Measurements from ENCODE around the gene SLC45A1.
A peak's percentile ranks its signal among the peaks of the same experiment; 100 is the strongest.

Gene SLC45A1

DNA sequence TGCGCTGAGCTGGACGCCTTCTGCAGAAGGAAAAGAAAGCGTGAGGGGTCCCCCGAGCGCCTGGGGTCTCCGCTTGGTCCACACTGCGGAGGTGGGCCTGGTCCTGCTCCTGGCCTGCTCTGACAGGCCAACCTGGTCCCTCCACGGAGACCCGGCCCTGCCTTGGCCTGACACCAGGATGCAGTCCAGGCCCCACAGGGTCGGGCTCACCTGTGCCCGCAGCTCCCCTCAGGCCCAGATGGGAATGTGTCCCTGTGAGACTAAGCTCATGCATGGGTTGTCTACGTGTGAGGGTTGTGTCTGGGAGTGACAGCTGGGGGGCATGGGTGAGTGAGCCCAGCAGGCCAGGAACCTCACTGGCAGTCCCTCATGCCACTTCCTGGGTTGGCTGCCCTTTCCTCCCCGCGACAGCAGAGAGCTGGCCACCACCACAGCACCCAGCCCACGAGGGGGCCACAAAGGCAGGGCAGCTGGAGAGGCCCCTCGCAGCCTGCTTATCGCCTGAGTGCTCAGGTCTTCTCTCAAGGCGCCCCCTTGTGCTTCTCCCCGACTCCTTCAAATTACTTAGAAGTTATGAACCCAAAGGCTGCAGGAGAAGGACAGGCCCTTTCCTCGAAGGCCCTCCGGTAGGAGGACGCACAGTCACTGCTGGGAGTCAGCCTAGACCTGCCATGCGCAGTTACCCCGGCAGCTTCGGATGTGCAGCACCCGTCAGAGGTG, 41.1 kb downstream of the SLC45A1 start:
- no peak for DNase-seq (ENCODE audit: low read depth)
- no peak overlapping the region for H3K4me3 ChIP-seq (ENCODE audit: low read depth, low read length)
- TF ChIP-seq, protein P1, sequence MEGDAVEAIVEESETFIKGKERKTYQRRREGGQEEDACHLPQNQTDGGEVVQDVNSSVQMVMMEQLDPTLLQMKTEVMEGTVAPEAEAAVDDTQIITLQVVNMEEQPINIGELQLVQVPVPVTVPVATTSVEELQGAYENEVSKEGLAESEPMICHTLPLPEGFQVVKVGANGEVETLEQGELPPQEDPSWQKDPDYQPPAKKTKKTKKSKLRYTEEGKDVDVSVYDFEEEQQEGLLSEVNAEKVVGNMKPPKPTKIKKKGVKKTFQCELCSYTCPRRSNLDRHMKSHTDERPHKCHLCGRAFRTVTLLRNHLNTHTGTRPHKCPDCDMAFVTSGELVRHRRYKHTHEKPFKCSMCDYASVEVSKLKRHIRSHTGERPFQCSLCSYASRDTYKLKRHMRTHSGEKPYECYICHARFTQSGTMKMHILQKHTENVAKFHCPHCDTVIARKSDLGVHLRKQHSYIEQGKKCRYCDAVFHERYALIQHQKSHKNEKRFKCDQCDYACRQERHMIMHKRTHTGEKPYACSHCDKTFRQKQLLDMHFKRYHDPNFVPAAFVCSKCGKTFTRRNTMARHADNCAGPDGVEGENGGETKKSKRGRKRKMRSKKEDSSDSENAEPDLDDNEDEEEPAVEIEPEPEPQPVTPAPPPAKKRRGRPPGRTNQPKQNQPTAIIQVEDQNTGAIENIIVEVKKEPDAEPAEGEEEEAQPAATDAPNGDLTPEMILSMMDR (conservative IDR thresholded peaks at IDR 0.05; ENCODE audit: low read depth, low read length), result peak; percentile 24

DNA sequence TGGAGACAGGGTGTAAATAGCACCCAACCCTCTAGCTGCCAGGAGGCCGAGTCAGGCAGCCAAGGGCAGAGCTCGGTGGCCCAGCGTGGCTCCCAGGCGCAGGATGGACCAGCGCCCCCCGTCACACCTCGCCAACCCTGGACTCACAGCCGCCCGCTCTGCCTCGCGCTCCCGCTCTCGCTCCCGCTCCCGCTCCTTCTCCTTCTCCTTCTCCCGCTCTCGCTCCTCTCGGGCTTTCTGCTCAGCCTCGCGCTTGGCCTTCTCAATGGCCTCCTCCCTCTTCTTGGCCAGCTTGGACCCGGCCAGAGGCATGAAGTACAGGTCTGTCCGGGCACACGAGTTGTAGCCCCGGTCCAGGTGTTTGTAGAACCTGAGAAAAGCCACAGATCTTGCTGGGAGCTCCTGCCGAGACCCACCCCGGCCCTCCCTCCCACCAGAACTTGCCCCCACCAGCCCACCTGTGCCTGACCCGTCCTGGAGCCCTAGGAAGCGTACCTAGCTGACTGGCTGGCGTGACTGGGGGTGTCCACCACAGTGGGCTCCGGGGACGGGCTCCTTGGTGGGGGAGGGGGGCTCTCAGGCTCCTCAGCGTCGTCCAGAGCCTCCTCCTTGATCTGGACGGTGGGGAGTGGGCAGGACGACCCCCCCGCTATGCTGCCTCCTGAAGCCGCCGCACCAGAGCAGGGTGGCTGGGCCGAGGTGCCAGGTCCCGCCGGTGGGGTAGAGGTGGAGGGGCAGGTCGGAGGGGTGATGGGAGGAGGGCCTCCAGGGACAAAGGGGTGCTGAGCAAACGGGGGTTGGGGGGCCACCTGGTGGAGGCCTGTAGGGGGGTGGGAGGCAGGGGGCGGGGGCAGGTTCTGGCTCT, 41.9 kb downstream of the SLC45A1 start:
- TF ChIP-seq, protein P1 (conservative IDR thresholded peaks at IDR 0.05; ENCODE audit: low read depth, low read length), result no peak
- DNase-seq (ENCODE audit: low read depth), result no peak
- H3K4me3 ChIP-seq (ENCODE audit: low read depth, low read length), result no peak overlapping the region

DNA sequence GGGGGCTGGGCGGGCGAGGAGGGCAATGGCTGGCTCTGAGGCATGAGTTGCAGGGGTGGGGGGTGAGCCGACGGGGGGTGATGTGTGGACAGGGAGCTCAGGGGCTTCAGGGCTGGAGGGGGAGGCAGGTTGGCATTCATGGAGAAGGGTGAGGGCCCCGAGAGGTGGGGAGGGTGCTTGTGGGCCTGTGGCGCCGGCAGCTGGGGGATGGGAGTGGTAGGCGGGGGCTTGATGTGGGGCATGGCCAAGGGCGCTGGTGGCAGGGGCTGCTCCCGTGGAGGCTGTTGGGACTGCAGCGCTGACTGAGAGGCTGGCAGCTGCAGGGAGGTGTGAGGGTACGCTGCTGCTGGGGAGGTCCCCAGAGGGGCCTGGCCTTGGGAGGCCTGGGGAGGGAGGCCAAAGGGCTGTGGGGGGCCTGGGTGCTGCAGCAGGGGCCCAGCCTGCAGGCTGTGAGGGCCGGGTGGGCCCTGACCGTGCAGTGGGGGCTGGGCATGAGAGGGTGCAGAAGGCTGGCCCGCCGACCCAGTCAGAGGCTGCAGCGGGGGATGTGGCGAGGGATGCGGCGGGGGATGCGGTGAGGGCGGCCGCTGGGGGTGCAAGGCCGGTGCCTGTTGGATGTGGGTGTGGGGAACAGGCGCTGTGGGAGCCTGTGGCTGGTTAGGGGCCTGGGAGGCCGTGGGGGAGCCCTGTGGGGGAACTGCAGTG, 42.7 kb downstream of the SLC45A1 start:
- H3K4me3 ChIP-seq (ENCODE audit: low read depth, low read length), result no peak overlapping the region
- TF ChIP-seq, protein P1 (conservative IDR thresholded peaks at IDR 0.05; ENCODE audit: low read depth, low read length), result no peak
- DNase-seq (ENCODE audit: low read depth), result no peak

DNA sequence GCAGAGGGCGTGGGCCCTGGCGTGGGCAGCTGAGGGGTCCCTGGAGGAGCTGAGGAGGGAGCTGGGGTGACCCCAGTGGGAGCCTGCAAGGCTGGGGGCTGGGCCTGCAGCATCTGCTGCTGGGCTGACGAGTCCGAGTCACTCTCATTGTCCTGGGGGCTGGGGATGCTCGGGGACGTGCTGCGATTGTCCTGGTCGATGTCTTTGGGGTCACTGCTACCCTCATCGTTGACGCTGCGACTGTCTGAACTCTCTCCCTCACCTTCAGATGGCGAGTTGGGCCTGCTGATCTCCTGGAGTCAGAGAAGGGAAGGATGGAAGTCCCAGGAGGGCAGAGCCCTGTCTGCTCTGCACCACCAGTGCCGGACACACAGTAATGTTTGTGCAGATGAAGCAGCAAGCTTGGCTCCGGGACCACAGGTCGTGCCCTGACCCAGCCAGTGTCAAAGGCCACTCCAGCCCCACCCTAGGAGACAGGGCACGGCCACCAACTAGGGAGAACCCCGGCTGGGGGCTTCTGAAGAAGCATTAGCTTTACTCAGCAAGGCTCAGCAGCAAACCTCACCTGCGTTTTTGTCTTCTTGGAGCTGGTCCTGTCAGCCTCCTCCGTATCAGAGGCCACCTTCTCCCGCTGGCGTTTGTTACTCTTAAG, 43.4 kb downstream of the SLC45A1 start:
- TF ChIP-seq, protein P1 (conservative IDR thresholded peaks at IDR 0.05; ENCODE audit: low read depth, low read length), result no peak
- no peak overlapping the region for H3K4me3 ChIP-seq (ENCODE audit: low read depth, low read length)
- DNase-seq (ENCODE audit: low read depth), result no peak

DNA sequence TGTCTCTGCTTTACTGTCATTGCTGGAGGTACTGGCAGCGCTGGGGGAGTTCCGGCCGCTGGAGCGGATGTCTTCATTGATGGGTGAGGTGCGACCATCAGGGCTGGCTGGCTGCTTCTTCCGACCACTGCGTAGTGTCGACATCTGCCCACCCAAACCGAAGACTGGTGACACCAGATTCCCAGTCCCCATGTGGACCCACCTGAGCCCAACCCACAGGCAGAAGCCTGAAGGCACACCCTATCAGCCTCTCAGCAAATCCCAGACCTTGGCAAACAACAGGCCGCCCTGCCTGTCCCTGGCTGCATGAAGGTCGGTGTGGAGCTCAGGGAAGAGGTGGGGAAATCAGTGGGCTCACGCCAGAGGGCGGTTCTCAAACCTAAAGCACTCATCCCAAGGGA, 44.8 kb downstream of the SLC45A1 start:
- DNase-seq (ENCODE audit: low read depth), result no peak
- H3K4me3 ChIP-seq (ENCODE audit: low read depth, low read length), result no peak overlapping the region
- TF ChIP-seq, protein P1 (conservative IDR thresholded peaks at IDR 0.05; ENCODE audit: low read depth, low read length), result no peak

DNA sequence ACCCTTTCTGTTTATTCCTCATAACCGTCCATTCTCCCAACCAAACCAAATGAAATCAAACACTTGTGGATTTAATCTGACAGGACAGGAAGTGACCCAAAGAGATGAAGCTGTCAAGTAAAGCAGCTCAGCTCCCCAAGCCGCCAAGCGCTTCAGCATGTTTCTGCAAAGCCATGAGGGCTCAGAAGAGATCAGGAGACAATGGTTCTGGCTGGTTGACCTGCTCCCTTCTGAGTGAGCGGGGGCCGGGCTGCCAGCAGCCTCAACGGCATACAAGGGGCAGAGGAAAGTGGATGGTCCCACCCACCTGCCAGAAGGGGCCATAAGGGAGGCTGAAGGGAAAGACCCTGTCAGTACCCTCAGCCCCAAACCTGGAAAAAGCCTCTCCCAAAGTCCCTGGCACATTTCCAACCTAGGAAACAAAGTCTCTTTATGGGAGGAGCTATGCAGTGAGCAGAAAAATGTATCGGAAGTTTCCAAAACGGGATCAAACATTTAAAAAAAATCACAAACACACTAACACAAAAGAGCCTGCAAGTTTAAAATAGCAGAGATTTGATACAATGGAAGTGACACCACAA, 45.4 kb downstream of the SLC45A1 start:
- no peak overlapping the region for H3K4me3 ChIP-seq (ENCODE audit: low read depth, low read length)
- no peak for DNase-seq (ENCODE audit: low read depth)
- TF ChIP-seq, protein P1 (conservative IDR thresholded peaks at IDR 0.05; ENCODE audit: low read depth, low read length), result no peak
